ENCODE results near the gene LTF. TPM values are rescaled to one million over a fixed set of nuclear protein-coding genes. Genes with fewer than 3 reads are reported as not detected.

Gene LTF
- total and polyA plus RNA-seq, 8 donors: 6.9 to 21.0 (median 11.2) TPM

DNA sequence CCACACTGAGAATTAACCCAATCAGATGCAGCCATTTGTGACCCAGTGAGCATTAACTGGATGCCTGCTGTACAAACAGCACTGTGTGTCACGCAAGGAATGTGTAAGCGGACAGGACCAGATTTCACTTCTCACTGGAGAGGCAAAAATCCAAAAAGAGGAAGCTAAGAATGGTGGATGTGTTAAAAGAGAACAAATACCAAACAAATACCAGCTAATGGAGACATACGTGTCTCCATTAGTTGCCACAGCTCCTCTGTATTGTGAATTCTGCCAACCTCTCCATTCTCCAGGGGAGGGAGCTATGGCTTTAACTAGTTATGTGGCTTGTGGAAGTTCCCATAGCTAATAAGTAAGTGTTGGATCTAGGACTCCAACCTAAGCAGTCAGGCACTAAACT lies 2.6 kb downstream of the LTF start:
- ATAC-seq: peak in 2 of 4 donors; percentile 39 to 76
- no peaks in the 10 kb centered on the region for H3K9me3 ChIP-seq
- no peaks in the 10 kb centered on the region for H3K27me3 ChIP-seq
- 75% methylated on average over 3 of the region's 3 CpGs for WGBS, 2 donors
- FAIRE-seq: no peak
- H3K4me3 ChIP-seq: no peak overlapping the region
- H3K36me3 ChIP-seq: no peaks in the 10 kb centered on the region
- intact Hi-C loops (cut with DNase I): no loop called here
- DNase-seq: no peak
- H3K4me1 ChIP-seq: peaks cover 0 to 20% (median 0%) of the 10 kb centered on the region in 3 donors
- no peak overlapping the region for H3K27ac ChIP-seq
- no peak for TF ChIP-seq CTCF (IDR thresholded peaks at IDR 0.05)

DNA sequence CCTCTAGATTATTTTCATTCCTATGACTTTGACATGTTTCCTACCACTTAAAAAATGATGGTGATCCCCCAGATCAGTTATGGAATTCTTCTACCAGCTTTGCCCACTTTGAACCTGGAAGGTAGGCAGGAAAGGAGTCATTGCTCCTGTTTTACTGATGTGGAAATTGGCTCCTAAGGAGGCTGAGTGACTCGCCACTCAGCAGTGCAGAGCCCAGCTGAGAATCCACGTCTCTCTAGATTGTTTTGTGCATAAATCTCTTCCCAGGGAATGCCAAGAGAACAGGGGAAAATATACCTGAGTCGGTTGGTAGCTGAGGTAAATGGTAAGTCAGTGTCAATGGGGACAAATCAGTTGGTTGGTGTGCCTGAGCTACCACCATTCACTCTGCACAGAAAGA lies 4.7 kb downstream of the LTF start:
- 80 to 84% methylated on average over 3 of the region's 3 CpGs for WGBS, 2 donors
- DNase-seq (no peak), ATAC-seq (no peak), FAIRE-seq (no peak)
- no peak for TF ChIP-seq CTCF (IDR thresholded peaks at IDR 0.05)
- H3K27ac ChIP-seq: no peak overlapping the region
- H3K27me3 ChIP-seq: no peaks in the 10 kb centered on the region
- no peak overlapping the region for H3K4me3 ChIP-seq
- peaks cover 0 to 8% (median 0%) of the 10 kb centered on the region in 3 donors for H3K4me1 ChIP-seq
- no peaks in the 10 kb centered on the region for H3K9me3 ChIP-seq
- intact Hi-C loops (cut with DNase I): no loop called here
- no peaks in the 10 kb centered on the region for H3K36me3 ChIP-seq

DNA sequence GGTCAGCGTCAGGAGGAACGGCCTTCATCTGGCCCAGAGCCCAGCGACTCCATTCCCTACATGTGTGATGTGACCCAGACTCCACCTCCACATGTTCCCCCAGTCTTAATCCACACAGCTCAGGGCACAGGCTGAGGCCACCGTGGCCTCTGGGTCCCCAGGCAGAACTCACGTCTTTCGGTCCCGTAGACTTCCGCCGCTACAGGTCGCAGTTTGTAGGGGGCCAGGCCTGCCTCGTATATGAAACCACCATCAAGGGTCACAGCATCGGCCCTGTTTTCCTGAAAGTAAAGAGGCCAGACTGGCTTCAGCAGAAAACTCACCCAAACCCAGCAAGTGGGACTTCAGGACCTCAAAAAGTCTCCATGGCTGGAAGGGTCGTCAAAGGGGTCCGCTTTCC lies 8.6 kb downstream of the LTF start:
- no peak for FAIRE-seq
- H3K4me3 ChIP-seq: no peak overlapping the region
- no peaks in the 10 kb centered on the region for H3K4me1 ChIP-seq
- no peak for TF ChIP-seq CTCF (IDR thresholded peaks at IDR 0.05)
- ATAC-seq: no peak
- 92% methylated on average over 14 of the region's 14 CpGs for WGBS, 2 donors
- no peaks in the 10 kb centered on the region for H3K27me3 ChIP-seq
- intact Hi-C loops (cut with DNase I): no loop called here
- no peaks in the 10 kb centered on the region for H3K9me3 ChIP-seq
- no peak overlapping the region for H3K27ac ChIP-seq
- DNase-seq: no peak
- H3K36me3 ChIP-seq: no peaks in the 10 kb centered on the region

DNA sequence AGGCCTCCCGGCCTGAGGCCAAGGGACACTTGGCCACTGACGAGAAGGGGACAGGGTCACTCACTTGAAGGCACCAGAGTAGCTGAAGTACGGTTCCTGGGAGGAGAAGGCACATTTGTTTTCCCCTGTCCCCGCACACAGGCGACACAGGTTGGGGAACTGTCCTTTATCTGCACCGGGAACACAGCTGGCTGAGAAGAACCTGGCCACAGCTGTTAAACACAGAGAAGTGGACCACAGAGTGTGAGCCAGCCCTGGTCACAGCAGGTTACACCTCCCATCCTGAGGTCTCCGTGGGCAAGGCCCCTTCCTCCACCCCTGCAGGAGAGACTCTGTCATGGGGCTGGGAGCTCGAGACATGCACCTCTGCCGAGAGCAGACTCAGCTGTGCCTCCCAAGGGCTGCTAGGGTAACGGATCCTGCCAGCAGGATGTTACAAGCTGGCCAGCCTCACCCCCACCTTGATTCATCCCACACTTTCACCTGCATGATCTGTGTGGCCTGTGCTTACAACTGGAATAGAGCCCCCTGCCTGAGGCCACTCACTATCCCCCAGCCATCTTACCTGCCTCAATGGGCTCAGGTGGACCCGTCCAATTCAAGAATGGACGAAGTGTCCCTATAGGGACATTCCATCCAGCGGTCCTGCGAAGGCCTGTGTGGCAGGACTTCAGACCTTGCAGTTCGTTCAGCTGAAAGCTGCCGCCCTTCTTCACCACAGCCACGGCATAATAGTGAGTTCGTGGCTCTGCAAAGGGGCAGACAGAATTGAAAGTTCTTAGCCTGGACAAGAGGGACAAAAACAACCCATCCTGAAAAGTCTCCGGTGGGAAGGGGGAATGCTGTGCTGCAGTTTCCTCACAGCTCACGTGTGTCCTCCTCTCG lies 9.2 kb downstream of the LTF start:
- Histone ChIP-seq H3K27me3 (no peaks in the 10 kb centered on the region), H3K4me1 (no peaks in the 10 kb centered on the region), H3K36me3 (no peaks in the 10 kb centered on the region), H3K9me3 (no peaks in the 10 kb centered on the region), H3K27ac (no peak overlapping the region), H3K4me3 (no peak overlapping the region)
- ATAC-seq: no peak
- TF ChIP-seq CTCF (IDR thresholded peaks at IDR 0.05): no peak
- DNase-seq: no peak
- 86 to 88% methylated on average over 21 of the region's 21 CpGs for WGBS, 2 donors
- intact Hi-C loops (cut with DNase I): no loop called here
- FAIRE-seq: no peak

- no peaks in the 10 kb centered on the region for H3K9me3 ChIP-seq
- no peaks in the 10 kb centered on the region for H3K27me3 ChIP-seq
- no peak overlapping the region for H3K4me3 ChIP-seq
- no peak for TF ChIP-seq CTCF (IDR thresholded peaks at IDR 0.05)
- ATAC-seq: no peak
- H3K27ac ChIP-seq: no peak overlapping the region
- H3K36me3 ChIP-seq: no peaks in the 10 kb centered on the region
- intact Hi-C loops (cut with DNase I): no loop called here
- H3K4me1 ChIP-seq: no peaks in the 10 kb centered on the region
- no peak for DNase-seq
- no peak for FAIRE-seq
- 78 to 81% methylated on average over 7 of the region's 7 CpGs for WGBS, 2 donors
Observed at GRCh38 chr3:46454606-46455005, 10.1 kb downstream of the LTF start.

Data from pancreas (tissue), 10 donors.